ENCODE results near the gene FBXL15.
A peak's percentile ranks its signal among the peaks of the same experiment; 100 is the strongest.
"Not testable (repeated sequence)": the region's sequence is repeated elsewhere in the genome, so short reads cannot be mapped to it uniquely, and the experiment has no call there.

Gene FBXL15

GRCh38 chr10:102431452-102432124 lies 11.0 kb downstream of the FBXL15 start:
- DNase-seq: no peak

GRCh38 chr10:102432162-102432950 lies 11.7 kb downstream of the FBXL15 start, which contains the start of gene CUEDC2:
Gene CUEDC2 (minus strand): TSS chr10:102432574. CDS start chr10:102425188, 7,386 bp downstream.
- peak; percentile 97 for DNase-seq

DNA sequence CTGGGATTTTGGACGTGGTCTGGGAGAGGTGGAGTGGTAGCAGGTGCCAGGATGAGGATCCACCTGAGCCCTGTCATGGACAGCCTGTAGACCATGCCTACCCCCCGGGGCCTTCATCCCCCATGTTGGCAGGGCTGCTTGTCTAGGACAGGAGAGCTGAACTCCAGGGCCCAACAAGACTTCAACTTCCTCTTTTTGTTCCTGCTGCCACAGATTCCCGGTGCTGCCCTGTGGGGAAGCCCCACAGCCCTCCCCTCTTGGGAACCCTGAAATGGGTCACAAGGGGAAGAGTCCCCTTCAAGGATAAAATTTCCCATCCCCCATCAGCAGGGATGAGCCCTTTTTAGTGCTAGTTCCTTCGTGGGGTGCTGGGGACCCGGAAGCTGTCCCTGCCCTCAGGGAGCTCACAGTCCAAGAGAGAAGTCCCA lies 13.0 kb downstream of the FBXL15 start:
- DNase-seq: no peak

- DNase-seq: no peak
These were observed 13.9 kb downstream of the FBXL15 start for GRCh38 chr10:102434394-102435132.

GRCh38 chr10:102435133-102435497 lies 14.5 kb downstream of the FBXL15 start:
- no peak for DNase-seq

DNA sequence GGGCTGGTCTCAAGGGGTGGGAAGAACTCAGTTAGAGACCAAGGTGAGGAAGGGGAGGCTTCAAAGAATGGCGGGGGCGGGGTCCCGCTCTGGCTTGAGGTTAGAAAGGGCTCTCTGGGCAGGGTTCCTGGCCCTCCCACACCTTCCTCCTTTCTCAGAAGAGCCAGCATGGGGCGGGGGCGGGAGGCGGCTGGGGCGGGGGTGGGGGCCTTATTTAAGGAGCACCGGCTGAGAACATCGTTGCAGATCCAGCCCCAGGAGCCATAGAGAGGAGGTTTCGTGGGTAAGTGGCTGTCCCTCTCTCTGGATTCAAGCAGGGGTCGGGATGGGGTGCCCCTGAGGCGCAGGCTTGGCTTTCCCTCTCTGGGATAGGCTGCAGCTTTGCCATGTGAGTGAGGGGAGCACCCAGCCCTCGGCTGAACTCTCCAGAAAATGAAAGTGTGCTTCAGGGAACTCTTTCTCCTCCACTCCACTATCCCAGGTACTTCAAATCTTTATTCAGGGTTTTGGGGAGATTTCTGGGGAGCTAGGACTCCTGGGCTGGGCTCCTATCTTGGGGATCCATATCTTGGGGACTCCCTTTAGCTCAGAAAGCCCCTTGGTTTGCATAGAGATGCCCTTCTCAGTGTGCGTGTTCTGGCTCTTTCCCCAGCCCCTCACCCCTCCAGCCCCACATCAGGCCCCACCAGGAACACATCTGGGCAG lies 15.0 kb downstream of the FBXL15 start:
- peak; percentile 46 for DNase-seq

DNA sequence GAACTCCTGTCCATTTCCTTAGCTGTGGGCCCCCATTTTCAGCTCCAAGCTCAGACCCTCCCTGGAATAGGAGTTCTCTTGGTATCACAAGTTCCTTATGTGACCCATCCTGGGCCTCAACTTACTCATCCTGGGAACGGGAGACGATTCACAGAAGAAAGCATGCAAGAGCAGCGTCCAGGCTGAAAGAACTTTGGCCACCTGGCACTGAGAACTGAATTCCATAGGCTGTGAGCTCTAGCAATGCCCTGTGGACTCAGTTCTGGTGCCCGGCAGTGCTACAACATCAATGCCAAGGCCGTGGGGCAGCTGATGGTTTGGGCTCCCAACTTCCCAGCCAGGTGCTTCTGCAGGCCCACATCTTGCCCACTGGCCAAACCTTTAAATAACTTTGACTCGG lies 15.7 kb downstream of the FBXL15 start:
- no peak for DNase-seq

- no peak for DNase-seq
These were observed 16.9 kb downstream of the FBXL15 start for GRCh38 chr10:102437515-102437914.

DNA sequence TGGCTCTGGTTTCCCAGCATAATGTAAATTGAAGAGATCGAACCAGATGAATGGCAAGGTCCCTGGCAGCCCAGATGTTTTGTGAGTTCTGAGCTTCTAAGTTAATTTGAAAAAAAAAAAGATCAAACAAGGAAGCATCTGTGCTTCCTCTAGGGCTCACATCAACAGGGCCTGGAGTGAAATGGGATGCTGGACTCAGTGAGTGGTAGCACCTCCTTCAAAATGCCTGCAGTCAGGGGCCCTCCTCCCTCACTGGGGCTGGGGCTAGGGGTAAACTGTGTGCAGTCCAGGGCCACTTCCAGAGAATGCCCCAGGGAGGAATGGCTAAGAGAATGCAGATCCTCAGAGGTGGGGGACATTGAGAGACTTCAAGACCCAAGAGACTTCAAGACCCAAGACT lies 17.7 kb downstream of the FBXL15 start:
- DNase-seq: no peak

GRCh38 chr10:102444851-102445250 lies 24.2 kb downstream of the FBXL15 start:
- no peak for DNase-seq

DNA sequence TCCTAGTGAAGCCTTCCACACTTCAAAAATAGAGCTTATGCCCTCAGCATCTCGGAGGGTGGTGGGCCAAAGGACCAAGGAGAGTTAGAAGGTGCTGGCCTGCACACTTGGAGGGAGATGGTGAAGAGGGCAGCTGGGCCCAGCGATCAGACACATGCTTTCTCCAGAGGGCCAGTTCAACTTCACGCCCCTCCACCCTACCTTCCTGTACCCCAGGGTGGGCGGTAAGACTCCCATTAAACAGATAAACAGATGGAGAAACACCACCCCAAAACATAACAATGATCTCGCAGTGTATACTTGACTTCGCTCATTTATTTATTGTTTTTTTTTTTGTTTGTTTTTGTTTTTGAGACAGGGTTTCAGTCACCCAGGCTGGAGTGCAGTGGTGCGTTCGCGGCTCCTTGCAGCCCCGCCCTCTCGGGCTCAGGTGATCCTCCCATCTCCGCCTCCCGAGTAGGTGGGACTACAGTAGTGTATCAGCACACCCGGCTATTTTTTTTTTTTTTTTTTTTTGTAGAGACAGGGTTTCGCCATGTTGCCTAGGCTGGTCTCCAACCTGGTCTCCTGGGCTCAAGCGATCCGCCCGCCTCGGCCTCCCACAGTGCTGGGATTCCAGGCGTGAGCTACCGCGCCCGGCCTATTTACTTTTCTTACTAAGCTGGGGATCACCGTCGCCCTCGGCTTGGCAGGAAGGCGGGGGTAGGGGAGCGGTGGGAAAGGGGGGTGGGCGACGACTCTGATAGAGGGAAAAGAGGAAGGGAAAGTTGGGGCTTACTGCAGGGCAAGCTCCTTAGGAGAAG lies 28.9 kb downstream of the FBXL15 start:
- peak; percentile 92 for DNase-seq

- no peak for DNase-seq
These were observed 29.4 kb downstream of the FBXL15 start for GRCh38 chr10:102450124-102450373.

DNA sequence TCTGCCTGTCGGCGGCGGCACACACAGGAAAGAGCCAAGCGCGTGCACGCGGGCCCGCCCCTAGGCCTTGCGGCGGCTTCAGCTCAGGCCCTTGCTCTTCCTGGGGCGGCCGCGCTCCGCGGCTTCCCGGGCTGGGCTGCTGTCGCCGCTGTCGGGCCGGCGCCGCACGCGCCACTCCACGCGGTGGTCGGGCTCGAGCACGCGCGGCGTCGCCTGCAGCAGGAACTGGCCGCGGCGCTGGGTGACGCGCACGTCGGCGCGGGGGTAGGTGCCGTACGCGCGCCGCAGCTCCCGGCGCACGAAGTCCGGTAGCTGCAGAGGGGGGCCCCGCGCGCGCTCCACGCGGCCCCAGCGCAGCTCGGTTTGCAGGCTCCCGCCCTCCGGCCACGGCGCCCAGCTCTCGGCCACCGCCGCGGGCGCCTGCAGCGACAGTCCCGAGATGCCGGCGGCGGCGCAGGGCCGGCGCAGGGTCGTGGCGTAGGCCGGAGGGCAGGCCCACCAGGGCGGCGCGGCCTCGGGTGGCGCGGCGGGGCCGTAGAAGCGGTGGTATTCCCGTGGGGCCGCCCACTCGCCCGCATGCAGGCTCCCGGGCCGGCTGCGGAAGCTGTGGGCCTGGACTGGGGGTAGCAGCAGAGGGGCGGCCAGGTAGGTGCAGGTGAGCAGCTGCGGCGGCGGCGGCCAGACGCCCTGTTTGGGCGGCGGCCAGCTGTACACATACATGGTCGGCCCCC lies 29.9 kb downstream of the FBXL15 start:
- peak; percentile 92 for DNase-seq

- DNase-seq: no peak
These were observed 30.7 kb downstream of the FBXL15 start, which contains the start of gene C10orf95 for GRCh38 chr10:102451105-102451969. Gene C10orf95 (minus strand): TSS chr10:102451543. CDS start chr10:102451093, 450 bp downstream.

- peak; percentile 41 for DNase-seq
These were observed 32.2 kb downstream of the FBXL15 start for GRCh38 chr10:102452672-102453340.

- no peak for DNase-seq
These were observed 32.9 kb downstream of the FBXL15 start for GRCh38 chr10:102453502-102453901.

DNA sequence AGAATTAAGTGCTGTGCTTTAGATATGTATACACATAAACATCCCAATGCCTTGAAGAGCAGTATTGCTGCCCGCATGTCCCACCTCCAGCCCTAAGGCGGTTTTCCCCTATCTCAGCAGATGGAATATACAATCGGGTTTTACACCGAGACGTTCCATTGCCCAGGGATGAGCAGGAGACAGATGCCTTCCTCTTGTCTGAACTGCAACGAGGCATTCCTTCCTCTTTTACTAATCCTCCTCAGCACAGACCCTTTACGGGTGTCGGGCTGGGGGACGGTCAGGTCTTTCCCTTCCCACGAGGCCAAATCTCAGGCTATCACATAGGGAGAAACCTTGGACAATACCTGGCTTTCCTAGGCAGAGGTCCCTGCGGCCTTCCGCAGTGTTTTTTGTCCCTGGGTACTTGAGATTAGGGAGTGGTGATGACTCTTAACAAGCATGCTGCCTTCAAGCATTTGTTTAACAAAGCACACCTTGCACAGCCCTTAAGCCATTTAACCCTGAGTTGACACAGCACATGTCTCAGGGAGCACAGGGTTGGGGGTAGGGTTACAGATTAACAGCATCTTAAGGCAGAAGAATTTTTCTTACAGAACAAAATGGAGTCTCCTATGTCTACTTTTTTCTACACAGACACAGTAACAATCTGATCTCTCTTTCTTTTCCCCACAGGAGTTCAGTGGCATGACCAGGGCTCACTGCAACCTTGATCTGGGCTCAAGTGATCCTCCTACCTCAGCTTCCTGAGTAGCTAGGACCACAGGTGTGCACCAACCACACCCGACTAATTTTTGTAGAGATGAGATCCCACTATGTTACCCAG lies 34.2 kb downstream of the FBXL15 start:
- not testable (repeated sequence) for DNase-seq

DNA sequence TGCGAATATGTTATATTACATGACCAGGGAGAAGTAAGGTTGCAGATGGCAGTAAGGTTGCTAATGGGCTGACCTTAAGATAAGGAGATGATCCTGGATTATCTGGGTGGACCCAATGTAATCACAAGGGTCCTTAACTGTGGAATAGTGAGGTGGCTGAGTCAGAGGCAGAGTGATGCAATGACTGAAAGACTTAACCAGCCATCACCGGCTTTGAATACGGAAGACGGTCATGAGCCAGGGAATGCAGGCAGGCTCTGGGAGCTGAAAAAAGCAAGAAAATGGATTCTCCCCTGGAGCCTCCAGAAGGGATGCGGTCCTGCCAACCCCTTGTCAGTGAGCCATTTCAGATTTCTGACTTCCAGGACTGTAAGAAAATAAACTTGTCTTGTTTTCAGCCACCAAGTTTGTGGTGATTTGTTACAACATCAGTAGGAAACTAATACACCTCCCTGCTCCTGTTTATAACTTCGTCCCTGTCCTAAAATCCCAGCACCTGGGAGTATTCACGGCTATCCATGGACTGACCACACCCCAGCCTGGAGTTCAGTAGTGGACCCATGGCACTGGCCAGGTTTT lies 35.3 kb downstream of the FBXL15 start:
- no peak for DNase-seq
